Myocyte (in vitro differentiated cells): ENCODE measurements around the gene OR2V1. TPM values are rescaled to one million over a fixed set of nuclear protein-coding genes. Genes with fewer than 3 reads are reported as not detected.
"Not testable (repeated sequence)": the region's sequence is repeated elsewhere in the genome, so short reads cannot be mapped to it uniquely, and the experiment has no call there.

Source experiments
- DNase-seq: peaks from one replicate; pipeline ENCODE4 v3.0.0-alpha.2; 2012; ENCODE audit warnings: low read depth
- total RNA-seq: library from RNA; depleted of rRNA; stranded (reverse); fragments of >200 nt; gene quantifications from 2 replicates; pipeline ENCODE4 v1.2.3, GENCODE V29; 2014

Gene OR2V1
- total RNA-seq, 1 donor from 2014 or later, result not detected

GRCh38 chr5:181131514-181131913 is 545 bp upstream of the OR2V1 start:
- DNase-seq, result no peak

GRCh38 chr5:181130081-181130480 is 888 bp downstream of the OR2V1 start:
- not testable (repeated sequence) for DNase-seq

- no peak for DNase-seq
These were observed 1.4 kb downstream of the OR2V1 start for GRCh38 chr5:181129601-181130000.

GRCh38 chr5:181127907-181128626 is 2.9 kb downstream of the OR2V1 start:
- DNase-seq, result no peak

GRCh38 chr5:181127456-181127855 is 3.5 kb downstream of the OR2V1 start:
- DNase-seq, result no peak

- no peak for DNase-seq
These were observed 4.1 kb downstream of the OR2V1 start for GRCh38 chr5:181126841-181127240.

GRCh38 chr5:181124526-181124925 is 6.4 kb downstream of the OR2V1 start:
- no peak for DNase-seq

- no peak for DNase-seq
These were observed 9.1 kb downstream of the OR2V1 start for GRCh38 chr5:181121675-181122561.

- no peak for DNase-seq
These were observed 10.2 kb downstream of the OR2V1 start for GRCh38 chr5:181120761-181121160.

- DNase-seq, result no peak
These were observed 10.7 kb downstream of the OR2V1 start for GRCh38 chr5:181120306-181120705.

GRCh38 chr5:181119105-181119504 is 11.9 kb downstream of the OR2V1 start:
- DNase-seq, result no peak

- no peak for DNase-seq
These were observed 12.6 kb downstream of the OR2V1 start for GRCh38 chr5:181118369-181118768.

GRCh38 chr5:181114844-181115778 is 15.9 kb downstream of the OR2V1 start:
- no peak for DNase-seq

- DNase-seq, result no peak
These were observed 16.6 kb downstream of the OR2V1 start for GRCh38 chr5:181114284-181114843.

- DNase-seq, result not testable (repeated sequence)
These were observed 17.4 kb downstream of the OR2V1 start for GRCh38 chr5:181113572-181113971.

- DNase-seq, result no peak
These were observed 18.5 kb downstream of the OR2V1 start for GRCh38 chr5:181112476-181112875.

GRCh38 chr5:181111010-181111409 is 20.0 kb downstream of the OR2V1 start:
- no peak for DNase-seq

GRCh38 chr5:181109489-181110013 is 21.4 kb downstream of the OR2V1 start:
- DNase-seq, result no peak

GRCh38 chr5:181108578-181109165 is 22.3 kb downstream of the OR2V1 start:
- no peak for DNase-seq

GRCh38 chr5:181107699-181108098 is 23.3 kb downstream of the OR2V1 start:
- no peak for DNase-seq
